NK-92 (cell line): Measurements from ENCODE around the gene FAM171A1.

Experiments used
- DNase-seq: peaks from one replicate; lab custom pipeline; 2025; ENCODE audit not compliant: unreplicated experiment; lab: John Stamatoyannopoulos, UW

FAM171A1 gene

DNA sequence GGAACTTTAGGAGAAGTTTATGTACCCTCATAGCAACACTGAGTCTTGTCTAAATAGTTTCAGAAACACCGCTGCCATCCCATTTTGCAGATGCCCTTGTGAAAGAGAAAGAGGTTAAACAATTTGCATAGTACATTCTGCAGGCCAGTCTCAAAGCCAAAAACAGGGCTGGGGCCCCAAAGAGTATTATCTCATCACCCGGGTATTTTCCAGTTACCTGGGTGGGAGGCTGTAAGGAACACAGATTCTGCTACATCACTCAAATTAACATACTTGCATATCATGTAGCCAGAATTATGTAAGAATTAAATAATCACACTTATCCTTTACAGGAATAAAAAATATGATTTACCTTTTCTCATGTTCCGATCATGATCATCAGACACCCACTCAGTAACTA is 3.1 kb upstream of the FAM171A1 start:
- no peak for DNase-seq

DNA sequence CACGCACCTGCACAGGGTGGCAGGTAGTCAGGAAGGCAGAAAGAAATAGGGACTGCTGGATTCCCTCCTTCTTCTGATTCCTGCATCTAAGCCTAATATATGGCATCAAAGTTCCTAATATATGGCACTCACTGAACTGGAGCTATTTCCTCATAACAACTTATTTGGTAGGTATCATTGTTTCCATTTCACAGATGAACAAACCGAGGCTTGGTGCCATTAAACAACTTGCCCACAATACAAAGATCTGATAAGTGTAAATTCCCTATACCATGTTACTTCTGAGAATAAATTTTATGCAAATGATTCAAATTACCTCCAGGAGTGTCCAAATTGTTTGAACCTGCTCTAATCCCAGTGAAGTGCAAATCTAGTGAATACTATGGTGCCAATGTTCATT is 2.1 kb upstream of the FAM171A1 start:
- DNase-seq, result no peak

DNA sequence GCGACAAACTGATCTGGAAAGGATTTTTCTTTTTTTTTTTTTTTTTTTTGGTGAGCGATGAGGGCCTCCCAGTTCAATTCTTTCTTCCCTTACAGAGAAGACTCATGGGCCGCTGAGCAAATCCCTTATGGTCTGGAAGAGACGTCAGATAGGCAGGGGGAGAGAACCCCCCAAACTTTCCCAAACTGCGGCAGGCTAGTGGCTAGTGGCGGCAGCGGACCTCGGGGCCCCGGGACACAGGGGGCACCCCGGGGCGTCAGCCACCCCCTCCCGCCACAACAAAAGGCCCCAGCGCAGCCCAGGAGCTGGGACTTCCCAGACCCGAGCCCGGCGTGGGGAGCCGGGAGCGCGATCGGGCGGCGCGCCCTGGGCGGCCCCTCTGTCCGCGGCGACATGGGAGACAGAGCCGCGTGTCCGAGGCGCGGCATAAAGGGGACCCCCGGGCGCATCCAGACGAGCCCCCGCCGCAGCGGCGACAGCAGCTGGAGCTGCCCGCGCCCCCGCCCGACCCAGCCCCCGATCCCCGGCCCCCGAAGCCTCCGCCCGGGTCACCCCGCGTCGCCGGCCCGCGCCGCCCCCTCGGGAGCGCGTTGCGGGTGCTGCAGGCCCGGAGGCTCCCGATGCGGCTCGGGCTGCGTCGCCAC is 755 bp downstream of the FAM171A1 start:
- no peak for DNase-seq

DNA sequence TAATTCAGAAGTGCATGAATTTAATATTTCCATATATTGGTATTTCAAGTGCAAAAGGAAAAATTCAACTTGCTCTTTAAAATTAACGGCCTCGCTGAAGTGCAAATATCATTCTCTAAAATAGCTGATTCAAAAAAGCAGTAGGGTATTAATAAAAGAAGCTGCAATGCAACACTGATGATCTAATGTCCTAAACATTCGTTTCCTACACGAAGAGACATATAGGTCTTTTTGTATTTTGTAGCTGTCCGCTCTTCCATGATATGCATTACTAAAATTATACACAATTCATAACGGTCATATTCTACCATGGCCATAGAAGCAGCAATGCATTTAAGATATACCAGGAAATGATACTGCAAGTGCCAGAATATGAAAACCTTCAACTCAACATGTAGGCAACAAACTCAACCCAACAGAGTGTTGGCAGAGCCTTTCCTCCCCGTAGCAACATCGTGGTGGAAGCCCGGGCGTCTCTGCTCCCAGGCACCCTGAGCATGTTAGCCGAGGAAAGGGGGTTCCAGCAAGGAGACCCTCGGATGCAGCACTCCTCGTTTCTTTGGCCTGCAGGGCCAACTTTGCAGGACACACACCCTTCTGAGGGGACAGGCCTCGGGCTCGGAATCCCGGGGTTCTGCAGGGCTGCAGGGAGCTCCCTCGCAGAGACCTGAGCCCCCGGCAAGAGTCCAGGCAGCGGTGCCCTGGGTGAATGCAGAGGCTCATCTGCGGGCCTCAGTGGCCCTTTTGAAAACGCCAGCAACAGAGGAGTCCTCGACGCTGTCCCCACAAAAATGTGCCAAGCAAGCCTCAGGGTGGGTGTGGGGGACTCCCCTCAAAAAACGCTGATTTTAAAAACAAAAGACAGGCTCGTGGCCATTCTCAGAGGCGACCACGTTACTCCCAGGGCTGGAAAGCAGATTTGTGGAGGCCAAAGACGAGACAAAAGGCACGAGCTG is 1.6 kb downstream of the FAM171A1 start:
- DNase-seq, result no peak

DNA sequence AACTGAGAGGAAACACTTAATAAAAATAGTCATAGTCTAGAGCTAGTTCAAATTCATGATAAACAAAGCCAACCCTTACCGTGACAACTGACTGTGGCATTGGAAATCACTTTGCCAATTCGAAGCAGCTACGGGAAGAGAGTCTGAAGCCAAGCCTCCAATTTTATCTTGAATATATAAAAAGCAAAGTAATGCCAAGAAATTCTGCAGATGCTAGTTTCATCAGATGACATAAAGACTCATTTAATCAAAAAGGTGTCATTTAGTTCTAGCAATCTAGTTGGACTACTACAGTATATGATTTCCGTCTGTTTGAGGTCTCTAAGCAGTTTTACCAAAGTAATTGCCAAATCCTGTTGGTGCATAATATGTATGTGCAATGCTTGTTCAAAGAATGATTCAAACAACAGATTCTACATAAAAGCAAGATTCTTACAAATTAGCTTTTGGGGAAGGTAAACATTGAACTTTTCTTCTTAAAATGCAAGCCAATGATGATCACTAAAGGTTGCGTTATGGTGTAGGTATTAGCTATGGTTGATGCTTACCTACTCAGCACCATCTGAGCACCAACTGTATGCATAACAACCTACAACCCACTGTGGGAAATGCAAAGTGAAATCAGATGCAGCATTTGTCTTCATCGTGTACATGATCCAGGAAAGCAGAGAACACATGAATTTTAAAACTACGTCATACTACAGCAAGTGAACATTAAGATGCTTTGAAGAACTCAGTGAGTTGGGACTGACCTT is 2.8 kb downstream of the FAM171A1 start:
- no peak for DNase-seq

DNA sequence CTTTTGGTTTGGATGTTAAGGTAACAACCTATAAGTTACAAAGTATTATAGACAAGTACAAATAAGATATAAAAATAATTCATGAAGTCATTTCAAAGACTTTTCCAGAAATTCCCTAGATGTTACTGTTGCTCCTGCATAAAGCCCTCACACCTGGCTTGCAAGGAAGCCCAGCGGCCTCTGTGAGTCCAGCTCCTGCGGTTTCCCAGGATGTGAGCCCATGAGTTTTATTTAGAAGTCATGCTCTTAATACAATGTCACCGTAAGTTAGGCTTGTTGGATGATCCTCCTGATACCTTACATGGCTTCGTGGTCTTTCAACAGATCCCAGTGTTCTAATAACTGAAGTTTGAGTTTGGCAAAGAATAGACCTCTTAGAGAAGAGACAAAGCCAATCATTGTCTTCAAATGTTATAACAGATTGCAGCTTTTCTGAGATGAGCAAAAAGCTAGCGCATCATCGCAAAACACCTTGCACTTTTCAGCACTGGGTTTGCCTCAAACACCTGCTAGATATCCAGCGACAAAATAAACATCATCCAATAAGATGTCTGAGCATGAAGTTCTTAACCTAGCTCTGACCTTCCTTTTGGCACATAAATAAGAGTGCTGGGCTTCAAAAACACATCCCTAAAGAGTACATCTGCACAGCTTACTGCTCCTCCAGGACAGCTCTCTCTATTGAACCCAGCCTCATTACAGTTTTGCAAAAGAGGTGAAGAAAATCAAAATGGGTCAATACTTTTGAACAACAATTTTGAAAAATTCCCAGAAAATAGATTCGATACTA is 3.6 kb downstream of the FAM171A1 start:
- DNase-seq, result no peak

DNA sequence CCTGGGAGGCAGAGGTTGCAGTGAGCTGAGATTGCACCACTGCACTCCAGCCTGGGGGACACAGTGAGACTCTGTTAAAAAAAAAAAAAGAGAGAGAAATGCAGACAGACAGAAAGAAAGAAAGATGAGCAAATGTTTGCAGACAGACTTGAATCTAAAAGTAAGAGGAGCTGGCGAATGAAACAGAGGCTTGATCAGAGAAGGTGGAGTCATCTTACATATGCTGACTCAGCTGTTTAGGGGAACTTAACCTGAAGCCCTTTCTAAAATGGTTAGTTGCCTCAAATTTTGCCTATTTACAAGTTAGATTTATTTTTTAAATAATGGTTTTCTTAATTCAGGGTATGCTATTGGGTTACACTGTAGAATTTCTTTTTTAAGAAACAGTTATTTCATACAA is 5.4 kb downstream of the FAM171A1 start:
- no peak for DNase-seq

DNA sequence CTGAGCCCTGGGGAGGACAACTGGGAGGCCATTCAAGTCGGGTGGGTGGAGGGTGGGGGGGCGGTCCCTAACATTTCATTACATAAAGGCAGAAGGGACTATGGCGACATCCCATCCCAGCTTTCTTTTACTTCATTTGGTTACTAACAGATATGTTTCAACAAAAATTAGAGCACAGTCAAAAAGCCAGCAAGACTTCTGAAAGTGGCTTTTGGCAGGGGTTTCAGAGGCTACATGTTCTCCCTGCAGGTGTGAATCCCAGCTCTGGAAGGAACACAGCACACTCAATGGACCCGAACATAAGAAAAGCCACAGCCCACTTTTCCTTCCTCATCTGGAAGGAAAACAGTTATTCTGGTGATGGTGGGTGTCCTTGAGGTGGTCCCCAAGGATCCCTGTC is 7.1 kb downstream of the FAM171A1 start:
- DNase-seq, result no peak

DNA sequence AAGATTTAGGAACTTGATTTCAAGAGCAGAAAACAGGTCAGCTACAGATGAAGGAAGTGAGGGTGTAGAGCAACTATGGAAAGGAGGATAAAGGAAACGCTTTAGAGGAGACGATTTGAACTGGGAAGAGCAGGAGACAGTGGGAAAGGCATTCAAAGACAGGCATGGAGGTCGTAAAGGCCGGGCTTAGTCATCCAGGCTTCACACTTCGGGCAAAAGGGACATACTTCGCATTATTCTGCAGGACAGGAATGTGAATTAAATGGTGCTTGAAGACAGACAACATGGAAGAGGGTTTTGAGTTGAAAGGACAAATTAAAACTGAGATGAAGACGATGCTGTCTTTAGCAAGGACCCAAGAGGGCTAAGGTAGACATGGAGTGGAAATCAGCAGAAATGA is 8.1 kb downstream of the FAM171A1 start:
- DNase-seq, result no peak

DNA sequence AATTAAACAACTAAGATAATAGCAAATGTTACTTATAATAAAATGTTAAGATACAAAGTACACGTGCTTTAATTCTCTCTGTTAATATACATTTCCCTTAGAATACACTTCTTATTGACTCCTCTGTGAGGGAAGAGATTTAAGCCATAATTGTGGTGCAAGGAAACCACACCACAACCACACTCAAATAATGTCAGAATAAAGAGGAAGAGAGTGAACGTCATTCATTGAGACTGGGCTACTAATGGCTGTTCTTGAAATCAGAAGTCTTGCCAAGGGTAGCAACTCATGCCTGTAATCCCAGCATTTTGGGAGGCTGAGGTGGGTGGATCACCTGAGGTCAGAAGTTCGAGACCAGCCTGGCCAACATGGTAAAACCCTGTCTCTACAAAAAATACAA is 10.0 kb downstream of the FAM171A1 start:
- no peak for DNase-seq

DNA sequence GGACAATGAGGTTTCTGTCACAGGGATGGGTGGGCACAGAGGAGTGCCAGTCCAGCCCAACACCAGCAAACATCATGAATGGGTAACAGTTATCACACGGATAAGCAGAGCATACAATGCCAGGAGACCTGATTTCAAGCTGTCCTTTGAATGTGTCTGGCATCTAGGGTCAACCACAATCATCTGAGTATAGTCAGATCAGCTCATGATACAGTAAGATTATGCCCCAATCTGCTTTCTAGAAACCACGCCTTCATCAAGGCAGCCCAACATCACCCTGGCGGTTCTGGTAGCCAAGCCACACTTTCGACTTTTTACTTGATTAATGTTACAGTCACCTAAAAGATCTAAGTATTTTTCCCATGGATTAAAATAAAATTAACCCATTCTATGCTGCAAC is 10.5 kb downstream of the FAM171A1 start:
- DNase-seq, result no peak

DNA sequence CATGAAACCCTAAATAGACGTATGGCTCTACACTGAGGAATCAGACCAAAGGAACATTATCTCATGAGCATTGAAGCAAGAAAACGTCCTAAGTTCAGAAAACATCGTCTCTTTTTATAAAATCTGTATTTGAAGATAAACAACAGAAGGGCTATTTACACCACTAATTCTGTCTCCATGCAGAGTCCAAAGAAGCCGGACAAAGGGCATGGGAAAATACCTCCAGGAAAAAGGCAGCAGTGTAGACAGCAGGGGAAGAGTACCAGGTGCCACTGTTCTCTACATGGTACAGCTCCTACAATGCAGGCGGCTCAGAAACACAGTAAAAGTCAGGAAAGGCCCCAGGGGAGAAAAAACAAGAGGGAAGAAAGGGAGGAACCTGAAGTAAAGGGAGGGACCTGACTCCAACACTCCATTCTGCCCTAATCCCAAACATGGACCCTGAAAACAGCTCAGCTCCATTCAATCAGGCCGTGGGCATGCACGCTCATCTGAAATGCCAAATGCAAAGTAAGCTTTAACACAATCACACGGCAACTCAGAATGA is 17.5 kb downstream of the FAM171A1 start:
- DNase-seq, result no peak

DNA sequence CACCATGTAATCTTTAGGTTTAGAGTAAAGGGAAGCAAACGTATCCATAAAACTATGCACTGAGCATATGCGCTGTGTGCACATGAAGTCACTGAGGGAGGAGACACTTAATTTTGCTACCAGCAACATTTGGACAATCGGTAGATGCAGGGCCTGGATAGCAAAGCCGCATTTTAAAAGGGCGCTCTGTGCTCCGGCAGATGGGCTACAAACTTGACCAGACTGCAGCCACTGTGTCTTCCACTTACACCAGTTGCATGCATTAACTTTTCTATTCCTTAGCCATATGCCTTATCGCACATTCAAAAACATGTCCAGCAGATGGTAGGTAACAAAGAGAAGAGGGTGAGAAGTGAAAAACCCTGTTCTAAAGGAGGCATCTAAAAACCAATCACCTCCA is 18.3 kb downstream of the FAM171A1 start:
- DNase-seq, result no peak

DNA sequence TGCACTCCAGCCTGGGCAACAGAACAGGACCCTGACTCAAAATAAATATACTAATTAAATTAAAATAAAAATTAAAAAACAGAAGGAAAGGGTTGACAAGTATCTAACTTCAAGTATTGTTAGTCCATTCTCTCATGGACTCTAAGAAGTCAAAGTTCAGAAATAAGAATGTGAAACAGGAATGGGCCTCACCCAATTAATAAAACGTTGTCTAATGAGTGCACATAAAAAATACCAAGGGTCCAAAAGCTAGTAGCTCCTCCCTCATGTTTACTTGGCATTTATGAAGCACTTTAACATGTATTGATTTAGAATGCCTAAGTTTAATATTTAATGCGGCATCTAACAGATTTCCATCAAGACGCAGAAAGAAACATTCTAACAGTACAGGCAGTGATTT is 18.9 kb downstream of the FAM171A1 start:
- DNase-seq, result no peak

DNA sequence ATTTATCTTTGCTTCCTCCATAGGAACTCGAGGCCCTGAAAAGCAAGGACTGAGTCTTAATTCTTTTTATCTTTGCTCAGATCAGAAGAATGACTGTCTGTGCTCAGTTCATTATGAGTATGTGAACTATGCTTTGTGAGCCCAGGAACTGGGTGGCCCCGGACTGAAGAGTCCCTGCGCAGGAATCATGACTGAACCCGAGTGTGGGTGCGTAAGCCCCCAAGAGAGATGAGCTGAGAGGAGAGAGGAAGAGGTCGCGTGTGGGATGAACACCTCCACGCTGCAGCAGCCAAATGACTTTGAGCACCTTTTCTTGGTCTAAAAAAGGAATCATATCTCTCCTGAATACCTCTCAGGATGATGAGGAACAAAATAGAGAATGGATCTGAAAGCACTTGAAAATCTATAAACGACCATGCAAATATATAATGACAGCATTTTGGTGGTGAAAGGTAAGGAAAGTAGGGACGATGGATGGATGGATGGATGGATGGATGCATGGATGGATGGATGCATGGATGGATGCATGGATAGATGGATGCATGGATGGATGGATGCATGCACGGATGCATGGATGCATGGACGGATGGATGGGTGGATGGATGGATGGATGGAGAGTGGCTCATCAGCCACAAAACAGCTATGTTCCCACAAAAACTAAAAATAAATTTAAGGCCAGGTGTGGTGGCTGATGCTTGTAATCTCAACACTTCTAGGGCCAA is 19.8 kb downstream of the FAM171A1 start:
- DNase-seq, result no peak

DNA sequence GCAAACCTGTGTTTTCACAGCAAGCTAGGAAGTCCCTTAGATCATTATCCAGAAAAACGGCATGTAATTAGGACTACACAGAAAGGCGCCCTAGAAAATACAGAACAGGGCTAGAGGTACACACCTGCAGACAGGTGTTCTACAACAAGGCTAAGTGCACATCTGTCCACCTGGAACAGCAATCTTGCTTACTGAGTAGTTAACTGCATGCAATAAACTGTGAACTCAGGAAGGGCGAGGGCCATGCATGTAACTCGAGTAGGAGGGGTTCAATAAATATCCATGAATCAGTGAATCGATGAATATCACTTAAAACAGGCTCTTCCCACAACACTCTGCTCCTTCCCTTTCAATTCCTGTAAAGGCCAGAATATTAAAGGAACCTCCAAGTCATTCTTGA is 22.0 kb downstream of the FAM171A1 start:
- DNase-seq, result no peak

DNA sequence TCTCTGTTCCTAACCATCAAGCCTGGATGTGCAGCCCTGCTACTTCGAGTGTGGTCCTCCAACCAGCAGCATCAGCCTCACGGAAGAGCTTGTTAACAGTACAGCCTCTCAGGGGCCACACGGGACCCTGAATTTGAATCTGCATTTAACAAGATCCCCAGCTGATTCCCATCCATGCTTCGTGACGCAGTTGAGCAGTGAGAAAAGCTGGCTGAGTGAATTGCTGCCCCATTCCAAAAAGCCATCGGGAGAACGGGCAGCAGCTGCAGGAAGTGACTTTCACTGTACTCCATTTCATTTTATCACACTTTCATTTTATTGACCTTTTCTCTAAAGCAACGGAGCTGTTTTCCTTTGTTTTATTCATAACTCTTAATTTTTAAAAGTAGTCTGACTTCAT is 22.5 kb downstream of the FAM171A1 start:
- DNase-seq, result no peak

DNA sequence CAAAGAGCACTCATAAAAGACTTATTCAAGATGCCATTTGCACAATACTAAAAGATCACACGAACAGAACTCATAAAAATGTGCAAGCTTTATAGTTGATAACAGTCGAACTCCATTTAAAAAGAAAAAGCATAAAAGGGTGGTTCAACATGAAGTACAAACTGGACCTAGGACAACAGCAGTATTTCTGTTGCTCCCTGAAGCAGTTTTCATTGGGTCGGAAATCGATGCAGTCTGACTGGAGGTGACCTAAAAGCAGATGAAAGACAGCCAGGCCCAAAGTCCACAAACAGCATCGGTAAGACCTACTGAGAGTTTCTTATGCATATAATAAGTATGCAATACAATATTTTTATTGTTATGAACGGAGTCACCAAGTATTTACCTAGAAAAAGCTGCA is 23.9 kb downstream of the FAM171A1 start:
- no peak for DNase-seq

DNA sequence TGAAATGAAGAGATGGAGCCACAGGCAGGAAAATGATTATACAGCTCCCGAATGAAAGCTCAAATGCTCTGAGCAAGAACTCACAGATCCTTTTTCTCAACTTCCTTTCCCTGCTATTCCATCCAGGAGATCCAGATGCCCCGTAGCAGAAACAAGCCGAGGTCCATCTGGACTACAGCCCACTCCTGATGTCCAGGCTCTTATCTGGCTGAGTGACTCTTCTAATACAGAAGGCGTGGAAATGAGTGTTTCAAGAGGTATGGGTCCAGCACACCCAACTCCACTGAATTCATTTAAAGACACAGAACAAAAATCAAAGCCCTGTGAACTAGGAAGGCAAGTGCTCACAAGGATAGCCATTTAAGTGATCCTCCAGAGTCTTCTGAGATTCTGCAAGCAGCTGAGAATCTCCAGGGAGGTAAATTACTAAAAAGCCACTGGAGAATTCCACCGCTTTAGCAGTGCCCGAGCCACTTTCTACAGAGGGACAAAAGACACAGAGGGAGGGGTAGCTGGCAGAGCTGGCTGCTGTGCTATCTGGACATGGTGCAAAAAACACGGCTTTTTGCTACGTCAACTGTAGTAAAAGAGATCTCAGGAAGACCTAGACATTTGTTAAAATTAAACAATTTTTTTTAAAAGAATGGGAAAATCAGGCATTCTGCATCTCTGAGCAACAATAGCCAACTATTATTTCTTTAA is 24.5 kb downstream of the FAM171A1 start:
- DNase-seq, result no peak
